GM10847 (cell line): Measurements from ENCODE around the gene PALLD.

ENCODE experiments used
- POLR2A ChIP-seq: IDR thresholded peaks from 2 replicates; pipeline ENCODE4 v1.6.1; 2011; ENCODE audit not compliant: insufficient read length; ENCODE audit errors: extremely low read depth

Gene PALLD

GRCh38 chr4:168585168-168586091 lies 88.6 kb downstream of the PALLD start:
- TF ChIP-seq POLR2A, result no peak

GRCh38 chr4:168586926-168587325 lies 90.1 kb downstream of the PALLD start:
- no peak for TF ChIP-seq POLR2A

GRCh38 chr4:168587411-168588125 lies 90.7 kb downstream of the PALLD start:
- no peak for TF ChIP-seq POLR2A

DNA sequence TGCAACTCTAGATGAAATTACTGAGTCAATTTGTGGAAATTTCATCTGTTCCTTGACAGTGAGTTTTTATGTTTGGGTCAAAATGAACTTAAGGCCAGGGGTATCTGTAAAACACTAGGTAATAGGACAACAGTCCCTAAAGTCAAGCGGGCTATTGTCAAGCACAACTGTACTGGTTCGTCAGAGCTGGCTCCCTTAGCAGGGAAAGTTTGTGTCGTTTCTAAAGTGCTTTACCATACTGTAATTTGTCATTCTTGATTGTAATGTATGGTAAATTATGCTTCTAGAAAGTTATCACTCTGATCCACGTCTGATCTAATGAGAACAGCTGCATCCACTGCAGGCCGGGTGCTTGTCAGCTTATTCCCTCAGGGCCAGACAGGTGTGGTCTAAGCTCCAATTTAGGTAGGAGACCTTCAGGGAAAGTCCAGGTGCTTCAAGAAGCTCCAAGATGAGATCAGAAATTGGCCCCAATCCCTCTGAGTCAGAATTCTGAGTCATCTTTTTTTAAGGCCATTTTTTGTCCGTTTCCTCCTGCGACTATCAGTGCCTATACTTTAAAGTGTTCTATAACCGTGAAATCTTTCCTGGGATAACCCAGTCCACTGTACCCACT lies 92.2 kb downstream of the PALLD start:
- no peak for TF ChIP-seq POLR2A

- no peak for TF ChIP-seq POLR2A
Observed at GRCh38 chr4:168592676-168593075, 95.8 kb downstream of the PALLD start.

DNA sequence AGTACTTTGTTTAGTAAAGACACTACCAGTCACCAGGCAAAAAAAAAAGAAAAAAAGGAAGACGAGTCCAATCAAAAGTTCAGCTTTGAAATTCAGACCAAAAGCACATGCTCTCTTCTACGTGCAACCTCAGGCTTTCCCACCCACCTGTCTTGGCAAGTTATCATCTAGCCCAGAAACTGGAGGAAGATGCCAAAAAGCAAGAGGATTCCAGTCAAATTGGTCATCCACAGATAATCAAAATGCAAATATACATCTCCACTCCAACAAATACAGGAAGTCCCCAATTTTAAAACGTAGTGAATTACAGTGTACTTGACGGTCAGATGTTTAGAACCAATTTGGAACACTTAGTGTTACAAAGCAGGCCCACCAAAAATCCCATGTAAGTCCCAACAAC lies 96.5 kb downstream of the PALLD start:
- no peak for TF ChIP-seq POLR2A

- no peak for TF ChIP-seq POLR2A
Observed at GRCh38 chr4:168594121-168594520, 97.3 kb downstream of the PALLD start.

DNA sequence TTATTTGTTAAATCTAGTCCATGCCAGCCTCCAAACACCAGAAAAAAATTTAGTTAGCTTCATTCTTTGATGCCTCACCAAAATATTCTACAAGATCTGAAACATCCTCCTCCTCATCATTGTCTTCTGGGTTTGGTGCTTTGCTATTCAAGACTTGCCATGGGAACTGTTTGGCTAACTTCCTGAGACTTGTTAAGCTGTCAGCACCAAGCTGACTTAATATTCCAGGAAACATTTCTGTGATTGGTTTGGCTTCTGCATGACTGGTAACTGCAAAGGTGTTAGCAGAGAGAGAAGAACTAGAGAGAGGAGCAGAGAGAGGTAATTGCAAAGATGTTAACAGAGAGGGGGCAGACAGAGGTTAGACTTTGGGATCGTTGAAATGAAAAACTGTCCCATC lies 101.3 kb downstream of the PALLD start:
- no peak for TF ChIP-seq POLR2A

- no peak for TF ChIP-seq POLR2A
Observed at GRCh38 chr4:168600796-168601583, 104.1 kb downstream of the PALLD start.

GRCh38 chr4:168601899-168602298 lies 105.0 kb downstream of the PALLD start:
- TF ChIP-seq POLR2A, result no peak

DNA sequence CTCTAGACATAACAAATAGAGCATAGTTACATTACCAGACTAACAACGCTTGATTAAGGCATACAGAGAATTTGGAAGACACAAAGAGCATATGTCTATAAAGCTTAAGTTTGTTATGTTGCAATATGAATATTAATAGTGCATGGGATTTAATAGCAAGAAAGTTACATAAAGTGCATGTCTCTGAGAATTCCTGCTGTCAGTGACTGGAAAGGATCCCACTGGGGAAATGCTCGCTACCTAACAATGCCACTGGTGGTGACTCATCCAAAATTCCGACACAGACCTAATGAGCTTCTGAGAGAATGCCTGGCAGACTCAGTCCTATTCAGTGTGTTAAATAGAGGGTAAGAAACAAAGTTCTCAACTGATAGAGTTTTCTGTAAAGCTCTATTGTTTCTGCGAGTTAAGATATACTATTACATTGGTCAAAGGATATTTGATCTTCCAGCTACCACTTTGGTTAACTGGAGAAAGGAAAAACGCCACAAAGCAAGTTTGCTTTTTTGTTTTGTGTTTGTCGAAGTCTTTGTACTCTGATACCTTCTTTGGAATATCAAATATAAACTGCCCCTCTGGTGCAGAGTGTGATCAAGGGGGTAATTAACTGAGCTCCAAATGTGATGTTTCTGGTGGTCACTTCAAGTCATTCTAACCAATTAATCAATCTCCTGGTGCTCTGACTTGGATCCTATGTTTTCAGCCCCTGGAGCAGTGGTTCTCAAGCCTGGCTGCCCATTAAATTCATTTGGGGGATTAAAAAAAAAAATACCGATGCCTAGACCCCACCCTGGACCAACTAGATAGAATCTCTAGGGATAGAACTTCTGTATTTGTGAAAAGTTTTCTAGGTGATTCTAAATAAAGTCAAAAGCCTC lies 107.9 kb downstream of the PALLD start:
- TF ChIP-seq POLR2A, result no peak

DNA sequence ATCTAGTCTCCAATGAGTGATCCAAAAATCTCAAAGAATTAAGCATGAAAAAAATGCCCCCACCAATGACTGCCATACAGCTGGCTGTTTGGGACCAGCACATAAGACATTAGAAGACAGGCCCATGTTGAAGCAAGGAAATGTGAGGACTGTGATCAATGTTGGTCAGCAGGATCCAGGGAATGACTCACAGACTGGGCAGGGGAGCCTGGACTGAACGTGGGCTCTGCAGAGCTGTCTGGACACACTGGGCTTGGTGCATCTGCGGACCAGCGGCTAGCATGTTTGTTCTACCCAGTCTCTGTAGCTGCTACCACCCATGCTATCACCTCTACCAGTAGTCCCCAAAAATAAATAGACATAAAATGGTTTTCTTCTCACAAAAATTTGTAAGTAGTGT lies 108.6 kb downstream of the PALLD start:
- no peak for TF ChIP-seq POLR2A

DNA sequence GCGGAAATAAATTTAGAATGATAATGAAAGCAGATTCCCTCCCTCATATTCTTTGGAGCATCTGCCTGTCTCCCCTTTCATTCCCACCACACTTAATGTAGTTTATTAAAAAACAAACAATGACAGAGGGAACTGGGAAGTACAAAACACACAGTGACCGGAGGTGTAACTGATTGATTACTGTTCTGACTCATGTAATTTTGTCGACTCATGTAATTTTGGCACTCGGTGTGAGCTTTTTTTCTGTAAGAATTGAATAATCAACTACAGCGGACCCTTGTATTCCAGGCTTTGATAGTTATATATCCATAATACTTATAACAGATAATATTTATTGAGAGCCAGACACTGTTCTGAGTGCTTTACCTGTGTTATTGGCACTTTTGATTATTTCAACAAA lies 110.4 kb downstream of the PALLD start:
- no peak for TF ChIP-seq POLR2A

GRCh38 chr4:168608771-168609170 lies 111.9 kb downstream of the PALLD start:
- no peak for TF ChIP-seq POLR2A

DNA sequence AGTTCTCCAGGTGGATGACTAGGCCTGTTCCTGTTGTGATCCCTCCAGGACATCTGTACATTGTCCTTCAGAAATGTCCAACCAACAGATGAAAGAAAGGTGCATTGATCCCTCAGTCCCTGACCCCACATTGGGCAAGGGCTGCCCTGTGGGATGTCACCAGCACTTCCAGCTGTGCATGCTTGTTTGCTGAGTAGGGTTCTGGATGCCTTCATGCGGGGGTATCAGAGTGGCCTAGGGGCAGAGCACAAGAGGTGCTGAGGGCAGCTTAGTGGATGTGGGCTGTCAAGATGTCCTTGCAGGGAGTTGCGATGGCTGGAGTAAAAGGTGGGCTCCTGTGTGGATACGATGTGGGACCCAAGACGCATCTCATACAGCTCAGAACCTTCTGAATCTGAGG lies 112.5 kb downstream of the PALLD start:
- no peak for TF ChIP-seq POLR2A
